Measurements from ENCODE around the gene TYMP.

DNA sequence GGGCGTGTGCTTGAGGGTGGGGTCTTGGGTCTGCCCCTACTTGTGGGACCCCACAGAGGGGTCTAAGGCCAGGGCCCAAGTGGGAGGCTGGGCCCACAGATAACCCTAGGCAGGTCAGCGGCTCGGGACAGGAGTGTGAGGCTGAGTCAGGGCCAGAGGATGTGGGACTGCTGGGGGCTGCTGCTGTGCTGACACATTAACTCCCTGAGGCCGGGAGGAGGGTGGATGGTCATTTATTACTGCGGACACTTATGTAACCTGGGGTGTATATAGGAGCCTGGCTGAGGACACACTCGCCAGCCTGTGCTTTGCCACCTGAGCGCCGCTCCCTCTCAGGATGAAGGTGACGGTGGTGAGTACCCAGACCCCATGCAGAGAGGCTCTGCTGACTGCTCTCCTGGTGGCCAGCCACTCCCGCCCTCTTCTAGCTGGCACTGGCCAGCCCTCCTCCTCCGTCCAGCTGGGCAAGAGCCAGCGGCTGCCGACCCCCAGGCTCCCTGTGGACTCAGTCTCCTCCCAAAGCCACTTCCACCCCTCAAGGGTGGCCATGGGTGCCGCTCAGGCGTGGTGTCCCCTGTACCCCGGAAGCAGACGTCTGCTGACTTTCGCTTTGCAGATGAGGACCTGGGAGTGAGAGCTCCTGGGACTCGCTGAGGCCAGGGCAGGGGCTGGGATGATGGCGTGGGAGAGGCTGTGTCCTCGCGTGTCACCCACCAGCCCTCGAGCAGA, 43.1 kb downstream of the TYMP start, which contains the start of gene MIOX:
- TF ChIP-seq, protein P1, sequence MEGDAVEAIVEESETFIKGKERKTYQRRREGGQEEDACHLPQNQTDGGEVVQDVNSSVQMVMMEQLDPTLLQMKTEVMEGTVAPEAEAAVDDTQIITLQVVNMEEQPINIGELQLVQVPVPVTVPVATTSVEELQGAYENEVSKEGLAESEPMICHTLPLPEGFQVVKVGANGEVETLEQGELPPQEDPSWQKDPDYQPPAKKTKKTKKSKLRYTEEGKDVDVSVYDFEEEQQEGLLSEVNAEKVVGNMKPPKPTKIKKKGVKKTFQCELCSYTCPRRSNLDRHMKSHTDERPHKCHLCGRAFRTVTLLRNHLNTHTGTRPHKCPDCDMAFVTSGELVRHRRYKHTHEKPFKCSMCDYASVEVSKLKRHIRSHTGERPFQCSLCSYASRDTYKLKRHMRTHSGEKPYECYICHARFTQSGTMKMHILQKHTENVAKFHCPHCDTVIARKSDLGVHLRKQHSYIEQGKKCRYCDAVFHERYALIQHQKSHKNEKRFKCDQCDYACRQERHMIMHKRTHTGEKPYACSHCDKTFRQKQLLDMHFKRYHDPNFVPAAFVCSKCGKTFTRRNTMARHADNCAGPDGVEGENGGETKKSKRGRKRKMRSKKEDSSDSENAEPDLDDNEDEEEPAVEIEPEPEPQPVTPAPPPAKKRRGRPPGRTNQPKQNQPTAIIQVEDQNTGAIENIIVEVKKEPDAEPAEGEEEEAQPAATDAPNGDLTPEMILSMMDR (IDR thresholded peaks at IDR 0.05), result no peak
- no peak for TF ChIP-seq POLR2A (IDR thresholded peaks at IDR 0.05)
